ENCODE results near the gene HABP4.

- TF ChIP-seq CTCF (IDR thresholded peaks at IDR 0.05) = no peak
- TF ChIP-seq ZFX (IDR thresholded peaks at IDR 0.05; ENCODE audit: borderline replicate concordance) = no peak
These were observed 26.6 kb downstream of the HABP4 start for GRCh38 chr9:96476591-96476990.

Measured in 22Rv1 (cell line).